Neural cell (in vitro differentiated cells): Measurements from ENCODE around the gene APBA3.

Experiments used
- CTCF ChIP-seq: fragments of 450-650 bp; IDR thresholded peaks from 2 replicates; pipeline ENCODE4 v1.5.1; 2014; ENCODE audit warnings: antibody characterized with exemption, mild to moderate bottlenecking, moderate library complexity; ENCODE audit not compliant: poor library complexity, severe bottlenecking
- TAF1 ChIP-seq: IDR thresholded peaks from 2 replicates; pipeline ENCODE4 v1.6.1; 2012; ENCODE audit warnings: low read depth

- TF ChIP-seq CTCF = no peak
- TF ChIP-seq TAF1 = no peak
Measured at GRCh38 chr19:3775831-3776230, 14.3 kb upstream of the APBA3 start.
